ENCODE measurements around the gene SDK1.

GRCh38 chr7:4191525-4191924, 890.5 kb downstream of the SDK1 start:
- TF ChIP-seq CTCF (IDR thresholded peaks at IDR 0.05) (no peak), POLR2A (IDR thresholded peaks at IDR 0.05) (no peak)

All from body of pancreas (tissue), 4 donors.